HG02588 (cell line): ENCODE results near the gene NEDD4L.
"Not testable (repeated sequence)": the region's sequence is repeated elsewhere in the genome, so short reads cannot be mapped to it uniquely, and the experiment has no call there.

Source experiments
- ATAC-seq: cut with Tn5 transposase; IDR thresholded peaks from one replicate; pipeline ENCODE4 v1.9.1; 2021; ENCODE audit warnings: mild to moderate bottlenecking, moderate library complexity; ENCODE audit not compliant: unreplicated experiment

NEDD4L gene

DNA sequence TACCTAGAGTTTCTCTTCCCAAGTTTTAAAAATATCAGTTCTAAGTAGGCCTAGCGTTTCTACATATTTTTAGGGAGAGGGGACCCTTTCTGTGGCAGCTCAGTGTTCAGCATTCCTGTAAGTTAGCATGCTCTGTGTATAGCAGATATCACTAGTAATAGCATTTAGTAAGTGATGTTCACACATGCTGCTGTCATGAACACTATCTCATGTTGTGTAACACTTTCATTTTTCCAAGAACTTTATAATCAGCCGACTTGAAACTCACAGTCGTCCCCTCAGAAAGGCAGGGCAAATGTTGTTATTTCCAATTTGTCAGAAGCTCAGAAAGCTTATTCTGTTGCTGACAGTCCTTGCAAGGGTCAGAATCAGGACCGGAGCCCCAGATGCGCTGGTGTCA is 317.2 kb downstream of the NEDD4L start:
- no peak for ATAC-seq

GRCh38 chr18:58362027-58362575 is 318.1 kb downstream of the NEDD4L start:
- no peak for ATAC-seq

- no peak for ATAC-seq
Observed at GRCh38 chr18:58362829-58363271, 318.8 kb downstream of the NEDD4L start.

- no peak for ATAC-seq
Observed at GRCh38 chr18:58363767-58364540, 319.9 kb downstream of the NEDD4L start.

DNA sequence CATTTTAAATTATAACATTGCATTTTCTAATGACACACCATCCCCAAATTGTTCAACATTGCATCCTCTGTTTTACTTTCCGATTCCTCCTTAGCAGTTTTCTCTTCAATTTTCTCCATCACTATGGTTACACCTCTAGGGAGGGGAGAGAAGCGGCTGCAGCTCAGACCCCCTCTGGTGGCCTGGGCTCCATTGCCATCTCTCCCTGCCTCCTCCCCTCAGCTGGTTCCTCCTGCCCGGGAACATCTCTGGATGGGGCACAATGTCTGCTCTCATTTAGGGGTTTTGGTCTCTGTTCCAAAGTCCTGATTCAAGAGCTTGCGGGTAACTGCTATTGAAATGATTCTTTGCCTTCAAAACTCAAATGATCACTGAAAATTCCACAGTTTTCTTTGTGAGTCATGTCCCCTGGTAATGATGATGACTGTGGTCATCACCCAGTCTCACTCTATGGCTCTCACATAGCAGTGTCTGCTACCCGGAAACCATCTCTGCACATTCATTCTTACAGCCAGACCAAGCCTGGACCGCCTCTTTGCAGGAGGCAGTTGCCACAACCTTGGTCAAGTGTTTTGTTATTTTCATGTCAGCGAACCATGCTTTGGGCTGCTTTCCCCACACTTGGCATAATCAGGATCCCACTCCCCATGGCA is 321.0 kb downstream of the NEDD4L start:
- no peak for ATAC-seq

- ATAC-seq: no peak
Observed at GRCh38 chr18:58367425-58368140, 323.6 kb downstream of the NEDD4L start.

DNA sequence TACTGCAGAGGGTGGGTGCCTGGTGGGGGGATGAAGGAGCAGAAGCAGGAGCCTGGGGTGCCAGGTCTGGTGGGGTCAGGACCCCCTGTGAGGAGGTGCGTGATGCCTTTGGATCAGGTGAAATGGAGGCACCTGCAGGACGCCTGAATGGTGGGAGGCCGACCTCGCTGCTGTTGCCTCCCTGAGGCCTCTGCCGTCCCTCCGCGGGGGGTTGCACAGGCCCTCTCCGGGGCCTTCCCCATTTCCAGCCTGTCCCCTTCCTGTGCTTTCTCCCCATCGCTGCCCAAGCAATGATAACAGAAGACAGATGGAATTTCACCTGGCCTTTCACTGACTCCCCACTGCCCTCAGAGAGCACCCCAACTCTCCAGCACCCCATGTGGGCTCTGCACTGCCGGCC is 325.6 kb downstream of the NEDD4L start:
- no peak for ATAC-seq

DNA sequence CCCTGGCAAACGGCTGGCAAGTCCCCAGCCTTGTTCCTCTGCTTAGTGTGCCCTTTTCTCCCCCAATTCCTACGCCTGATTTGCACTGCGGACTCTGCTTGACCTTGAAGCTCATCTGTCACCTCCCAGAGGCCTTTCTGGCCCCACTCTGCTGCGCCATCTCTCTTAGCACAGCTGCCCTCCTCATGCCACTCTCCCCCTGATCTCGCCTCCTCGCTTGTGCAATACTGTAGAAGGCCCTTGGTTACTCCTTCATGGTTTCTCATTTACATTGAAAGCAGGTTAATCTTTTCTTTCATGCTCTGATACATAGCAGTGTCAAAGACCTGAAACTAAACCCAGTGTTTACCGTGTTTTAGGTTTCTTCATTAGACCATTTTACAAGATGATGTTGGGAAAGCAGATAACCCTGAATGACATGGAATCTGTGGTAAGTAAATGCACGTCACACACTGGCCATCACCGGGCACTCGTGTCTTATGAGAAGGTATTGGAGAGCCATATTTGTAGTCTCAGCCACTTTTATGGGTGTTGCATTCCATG is 326.1 kb downstream of the NEDD4L start:
- no peak for ATAC-seq

GRCh38 chr18:58370612-58371011 is 326.6 kb downstream of the NEDD4L start:
- no peak for ATAC-seq

DNA sequence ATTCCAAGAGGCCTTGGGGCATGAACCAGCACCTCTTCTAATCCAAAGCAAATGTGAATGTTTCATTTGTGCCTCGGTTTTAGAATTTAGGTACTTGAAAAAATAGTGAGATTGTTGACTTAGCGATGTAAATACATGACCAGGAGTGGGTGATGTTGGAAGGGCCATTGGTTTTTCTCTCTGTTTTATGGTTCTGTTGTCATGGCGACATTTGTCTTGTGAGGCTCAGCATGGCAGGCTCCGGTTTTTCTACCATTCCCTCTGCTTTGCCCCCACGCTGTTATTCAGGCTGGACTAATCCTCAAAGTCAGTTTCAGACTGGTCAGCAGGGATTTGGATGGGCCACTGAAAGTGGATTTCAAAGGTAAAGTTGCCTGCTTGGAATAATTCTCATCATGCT is 329.5 kb downstream of the NEDD4L start:
- no peak for ATAC-seq

DNA sequence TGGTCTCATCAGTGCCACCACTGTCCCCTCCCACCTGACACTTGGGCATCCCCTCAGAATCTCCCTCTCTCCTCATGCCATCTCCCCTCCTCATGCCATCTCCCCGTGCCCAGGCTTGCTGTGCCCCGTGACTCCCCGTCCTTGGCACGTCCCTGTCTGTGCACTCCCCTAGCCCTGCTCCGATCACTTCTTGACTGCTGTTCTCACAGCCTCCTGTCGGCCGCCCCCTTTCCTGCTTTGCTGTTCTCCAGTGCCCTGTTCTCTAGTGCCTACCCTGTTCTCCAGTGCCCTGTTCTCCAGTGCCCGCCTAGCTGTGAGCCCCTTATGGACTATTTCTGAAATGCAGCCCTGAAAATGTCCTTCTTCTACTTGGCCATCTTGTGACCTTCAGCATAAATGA is 331.0 kb downstream of the NEDD4L start:
- ATAC-seq: no peak

- no peak for ATAC-seq
Observed at GRCh38 chr18:58378411-58379379, 334.7 kb downstream of the NEDD4L start.

GRCh38 chr18:58379443-58379842 is 335.4 kb downstream of the NEDD4L start:
- no peak for ATAC-seq

- ATAC-seq: not testable (repeated sequence)
Observed at GRCh38 chr18:58380113-58380512, 336.1 kb downstream of the NEDD4L start.

- ATAC-seq: no peak
Observed at GRCh38 chr18:58381676-58382411, 337.8 kb downstream of the NEDD4L start.

DNA sequence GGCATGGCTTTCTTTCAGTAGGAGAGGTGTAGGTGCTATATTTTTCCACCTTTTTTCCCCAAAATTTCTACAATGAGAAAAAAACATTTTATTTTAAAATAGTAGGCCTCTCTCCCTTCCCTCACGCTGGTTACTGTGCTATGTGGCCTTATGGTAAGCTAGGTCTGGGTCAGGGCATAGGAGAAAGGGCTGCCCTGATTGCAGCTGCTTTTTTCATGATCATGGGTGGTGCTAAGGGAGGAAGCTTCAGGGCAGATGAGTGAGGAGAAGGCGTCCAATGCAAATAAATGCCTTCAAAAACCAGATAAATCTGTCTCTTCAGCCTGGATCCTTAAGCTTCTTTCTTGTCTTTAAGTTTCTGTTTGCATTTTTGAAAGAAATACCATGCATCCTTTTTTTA is 338.4 kb downstream of the NEDD4L start:
- no peak for ATAC-seq

DNA sequence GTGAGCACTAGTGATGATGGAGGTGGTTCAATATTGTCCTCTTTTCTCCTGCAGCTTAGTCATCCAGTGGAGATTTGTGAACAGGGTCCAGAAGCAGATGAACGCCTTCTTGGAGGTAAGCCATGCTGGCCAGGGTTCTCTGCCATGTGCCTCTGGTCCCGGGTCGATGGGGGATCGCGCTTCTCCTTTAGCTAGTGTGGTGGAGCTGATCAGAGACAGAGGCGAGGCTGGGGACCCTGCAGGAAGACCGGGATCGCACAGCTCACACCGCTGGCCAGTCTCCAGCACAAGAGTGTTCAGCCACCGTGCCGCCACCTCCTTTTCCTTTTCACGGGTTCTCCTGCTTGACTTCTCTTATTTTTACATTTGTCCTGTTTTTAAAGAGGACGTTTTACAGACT is 341.4 kb downstream of the NEDD4L start:
- no peak for ATAC-seq

DNA sequence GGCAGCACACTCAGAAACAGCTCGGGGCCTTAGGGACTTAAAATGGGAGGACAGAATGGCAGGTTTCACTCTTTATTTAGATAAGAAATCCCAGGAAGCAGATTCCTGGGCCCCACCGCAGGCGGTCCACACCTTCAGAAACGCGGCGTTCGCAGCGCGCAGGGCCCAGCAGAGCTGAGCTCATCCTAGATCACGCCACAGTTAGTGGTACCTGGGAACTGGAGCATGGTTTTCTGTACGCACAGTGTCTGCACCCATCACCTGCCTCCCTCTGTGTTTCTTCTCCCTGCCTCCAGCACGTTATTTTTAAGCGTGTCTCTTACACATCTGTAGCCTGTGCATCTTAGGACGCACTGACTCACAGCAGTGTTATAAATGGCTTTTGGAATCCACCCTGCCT is 342.8 kb downstream of the NEDD4L start:
- no peak for ATAC-seq

DNA sequence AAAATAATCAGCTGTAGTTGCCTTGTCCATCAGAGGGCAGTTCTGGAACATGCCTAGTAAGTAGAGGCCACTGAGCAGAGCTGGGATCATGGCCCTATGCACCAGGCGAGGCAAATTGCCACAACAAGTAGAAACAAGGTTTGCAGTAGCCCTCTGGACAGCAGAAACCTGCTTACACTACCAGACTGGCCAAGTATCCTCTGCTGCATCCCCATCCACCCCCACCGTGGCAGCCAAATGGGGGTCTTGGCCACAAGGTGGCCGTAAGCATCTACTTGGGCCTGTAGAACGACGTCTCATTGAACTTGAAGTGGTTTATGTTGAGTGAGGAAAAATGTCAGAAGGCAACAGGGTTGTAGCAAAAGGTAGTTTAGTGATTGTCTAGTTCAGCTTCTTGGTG is 343.7 kb downstream of the NEDD4L start:
- no peak for ATAC-seq
